Measurements from ENCODE around the gene CDK5R2.
"Not testable (repeated sequence)": the region's sequence is repeated elsewhere in the genome, so short reads cannot be mapped to it uniquely, and the experiment has no call there.

The CDK5R2 gene

GRCh38 chr2:218959141-218959731 is at the start of gene CDK5R2:
Gene CDK5R2, plus strand, starts transcription at chr2:218959666. Its CDS starts 155 bp downstream, at chr2:218959821.
- H3K27me3 ChIP-seq (ENCODE audit: low read depth): peaks cover 14% of the 10 kb centered on the region
- DNase-seq (ENCODE audit: low spot score in 2 of 2): peak; percentile 86 to 96
- no peaks in the 10 kb centered on the region for H3K36me3 ChIP-seq (replicated peaks)
- H3K4me1 ChIP-seq: peaks cover 9% of the 10 kb centered on the region
- in situ Hi-C loops (cut with MboI; ENCODE audit: low sequenced_read_pairs): no loop called here
- H3K4me3 ChIP-seq: peak within 1 kb of the TSS; percentile 38
- no peaks in the 10 kb centered on the region for H3K9me3 ChIP-seq

DNA sequence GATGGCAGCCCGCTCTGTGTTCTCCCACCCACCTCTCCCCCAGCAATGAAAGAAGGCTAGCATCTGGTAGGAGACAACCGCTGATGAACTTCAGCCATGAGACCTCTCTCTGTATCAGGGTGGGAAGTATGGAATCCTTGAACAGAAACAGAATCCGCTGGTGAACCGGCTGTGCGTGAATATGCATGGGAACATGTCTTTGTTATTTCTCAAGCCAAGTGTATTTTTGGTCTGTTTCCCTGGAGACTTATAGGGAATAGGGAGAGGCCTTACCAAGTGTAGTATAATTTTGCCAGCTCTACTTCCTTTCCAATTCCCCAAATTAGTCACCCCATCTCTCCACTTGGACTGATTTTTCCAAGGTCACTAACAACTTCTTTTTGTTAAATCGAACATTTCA is 48.7 kb upstream of the CDK5R2 start:
- Histone ChIP-seq H3K36me3 (replicated peaks) (no peaks in the 10 kb centered on the region), H3K27me3 (ENCODE audit: low read depth) (peaks cover 6% of the 10 kb centered on the region; the same call in 1 of the 2 replicates), H3K4me3 (no peak overlapping the region), H3K9me3 (no peaks in the 10 kb centered on the region), H3K4me1 (no peaks in the 10 kb centered on the region)
- no peak for DNase-seq (ENCODE audit: low spot score in 2 of 2)
- in situ Hi-C loops (cut with MboI; ENCODE audit: low sequenced_read_pairs): no loop called here

DNA sequence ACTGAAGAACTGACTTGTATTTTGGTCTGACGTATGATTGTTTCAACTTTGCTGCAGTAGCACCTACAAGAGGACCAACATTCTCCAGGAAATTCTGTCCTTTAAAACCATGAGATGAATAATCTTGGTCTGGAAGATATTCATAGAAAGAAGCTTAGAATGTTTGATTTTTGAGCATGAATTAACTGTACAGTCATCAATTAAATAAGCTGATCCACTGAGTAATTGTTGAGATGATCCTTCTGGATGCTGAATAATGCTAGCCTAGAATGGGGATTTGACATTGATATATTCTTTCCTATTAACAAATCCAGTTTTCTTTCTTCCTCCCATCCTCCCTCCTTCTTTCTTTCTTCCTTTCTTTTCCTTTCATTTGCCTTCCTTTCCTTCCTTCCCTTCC is 39.0 kb upstream of the CDK5R2 start:
- no peak for DNase-seq (ENCODE audit: low spot score in 2 of 2)
- in situ Hi-C loops (cut with MboI; ENCODE audit: low sequenced_read_pairs): no loop called here
- Histone ChIP-seq H3K4me1 (no peaks in the 10 kb centered on the region), H3K9me3 (no peaks in the 10 kb centered on the region), H3K36me3 (replicated peaks) (no peaks in the 10 kb centered on the region), H3K4me3 (no peak overlapping the region), H3K27me3 (ENCODE audit: low read depth) (peaks cover 8% of the 10 kb centered on the region)

- DNase-seq (ENCODE audit: low spot score in 2 of 2): no peak
- in situ Hi-C loops (cut with MboI; ENCODE audit: low sequenced_read_pairs): no loop called here
- no peaks in the 10 kb centered on the region for H3K4me1 ChIP-seq
- H3K36me3 ChIP-seq (replicated peaks): no peaks in the 10 kb centered on the region
- peaks cover under 1% of the 10 kb centered on the region for H3K27me3 ChIP-seq (ENCODE audit: low read depth)
- no peak overlapping the region for H3K4me3 ChIP-seq
- no peaks in the 10 kb centered on the region for H3K9me3 ChIP-seq
Observed at GRCh38 chr2:218924757-218925156, 34.7 kb upstream of the CDK5R2 start.

GRCh38 chr2:218925434-218925833 is 34.0 kb upstream of the CDK5R2 start:
- no peaks in the 10 kb centered on the region for H3K36me3 ChIP-seq (replicated peaks)
- H3K4me3 ChIP-seq: no peak overlapping the region
- DNase-seq (ENCODE audit: low spot score in 2 of 2): no peak
- H3K9me3 ChIP-seq: no peaks in the 10 kb centered on the region
- in situ Hi-C loops (cut with MboI; ENCODE audit: low sequenced_read_pairs): no loop called here
- no peaks in the 10 kb centered on the region for H3K4me1 ChIP-seq
- H3K27me3 ChIP-seq (ENCODE audit: low read depth): no peaks in the 10 kb centered on the region; the same call in 1 of the 2 replicates

GRCh38 chr2:218927422-218927821 is 32.0 kb upstream of the CDK5R2 start:
- no peaks in the 10 kb centered on the region for H3K36me3 ChIP-seq (replicated peaks)
- in situ Hi-C loops (cut with MboI; ENCODE audit: low sequenced_read_pairs): no loop called here
- no peaks in the 10 kb centered on the region for H3K4me1 ChIP-seq
- H3K9me3 ChIP-seq: no peaks in the 10 kb centered on the region
- no peaks in the 10 kb centered on the region; the same call in 1 of the 2 replicates for H3K27me3 ChIP-seq (ENCODE audit: low read depth)
- no peak overlapping the region for H3K4me3 ChIP-seq
- no peak for DNase-seq (ENCODE audit: low spot score in 2 of 2)

DNA sequence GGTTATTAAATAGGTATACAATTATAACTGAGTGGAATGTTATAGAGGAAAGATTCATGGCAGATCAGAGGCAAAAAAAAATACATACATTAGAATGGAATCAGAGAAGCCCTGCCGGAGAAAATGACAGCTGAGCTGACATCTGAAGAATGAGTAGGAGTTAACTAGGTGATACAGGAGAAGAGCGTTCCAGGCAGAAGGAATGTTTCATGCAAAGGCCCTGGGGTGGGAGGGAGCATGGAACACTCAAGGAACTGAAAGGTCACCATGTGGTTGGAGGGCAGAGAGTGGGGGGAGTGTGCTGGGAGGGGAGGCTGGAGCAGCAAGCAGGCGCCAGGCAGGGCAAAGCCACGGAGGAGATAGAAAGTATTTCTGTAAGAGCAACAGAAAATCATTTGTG is 31.6 kb upstream of the CDK5R2 start:
- no peak overlapping the region for H3K4me3 ChIP-seq
- H3K4me1 ChIP-seq: no peaks in the 10 kb centered on the region
- no peaks in the 10 kb centered on the region; the same call in 1 of the 2 replicates for H3K27me3 ChIP-seq (ENCODE audit: low read depth)
- in situ Hi-C loops (cut with MboI; ENCODE audit: low sequenced_read_pairs): no loop called here
- no peaks in the 10 kb centered on the region for H3K36me3 ChIP-seq (replicated peaks)
- no peaks in the 10 kb centered on the region for H3K9me3 ChIP-seq
- DNase-seq (ENCODE audit: low spot score in 2 of 2): no peak

- H3K4me3 ChIP-seq; H3K4me1 ChIP-seq; DNase-seq (ENCODE audit: low spot score in 2 of 2); H3K27me3 ChIP-seq (ENCODE audit: low read depth); H3K9me3 ChIP-seq; H3K36me3 ChIP-seq (replicated peaks); in situ Hi-C loops (cut with MboI; ENCODE audit: low sequenced_read_pairs): not testable (repeated sequence)
Observed at GRCh38 chr2:218930488-218930887, 29.0 kb upstream of the CDK5R2 start.

GRCh38 chr2:218931751-218932150 is 27.7 kb upstream of the CDK5R2 start:
- DNase-seq (ENCODE audit: low spot score in 2 of 2); H3K4me1 ChIP-seq; H3K27me3 ChIP-seq (ENCODE audit: low read depth); H3K9me3 ChIP-seq; H3K4me3 ChIP-seq; H3K36me3 ChIP-seq (replicated peaks); in situ Hi-C loops (cut with MboI; ENCODE audit: low sequenced_read_pairs): not testable (repeated sequence)

- DNase-seq (ENCODE audit: low spot score in 2 of 2): no peak
- H3K36me3 ChIP-seq (replicated peaks): no peaks in the 10 kb centered on the region
- in situ Hi-C loops (cut with MboI; ENCODE audit: low sequenced_read_pairs): no loop called here
Observed at GRCh38 chr2:218944759-218945404, 14.6 kb upstream of the CDK5R2 start.

DNA sequence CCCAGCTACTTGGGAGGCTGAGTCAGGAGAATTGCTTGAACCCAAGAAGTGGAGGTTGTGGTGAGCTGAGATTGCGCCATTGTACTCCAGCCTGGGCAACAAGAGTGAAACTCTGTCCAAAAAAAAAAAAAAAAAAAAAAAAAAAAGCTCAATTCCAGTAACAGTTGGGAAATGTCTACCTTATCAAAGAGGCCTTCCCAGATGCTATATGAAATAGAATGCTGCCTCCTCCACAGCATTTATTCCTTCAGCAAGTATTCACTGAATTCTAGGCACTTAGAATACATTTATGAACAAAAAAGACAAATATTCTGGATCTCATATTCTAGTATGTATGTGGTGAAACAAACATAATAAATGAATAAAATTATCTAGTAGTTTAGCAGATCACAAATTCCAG is 12.8 kb upstream of the CDK5R2 start:
- DNase-seq (ENCODE audit: low spot score in 2 of 2): no peak
- in situ Hi-C loops (cut with MboI; ENCODE audit: low sequenced_read_pairs): no loop called here
- no peaks in the 10 kb centered on the region for H3K36me3 ChIP-seq (replicated peaks)

More at GRCh38 chr2:218944759-218945404, 14.6 kb upstream of the CDK5R2 start:
- H3K4me1 ChIP-seq: no peaks in the 10 kb centered on the region
- H3K9me3 ChIP-seq: no peaks in the 10 kb centered on the region
- peaks cover 5% of the 10 kb centered on the region; the same call in 1 of the 2 replicates for H3K27me3 ChIP-seq (ENCODE audit: low read depth)
- H3K4me3 ChIP-seq: no peak overlapping the region

GRCh38 chr2:218952160-218952559 is 7.3 kb upstream of the CDK5R2 start:
- peaks cover 5% of the 10 kb centered on the region; the same call in 1 of the 2 replicates for H3K27me3 ChIP-seq (ENCODE audit: low read depth)
- H3K4me3 ChIP-seq: no peak overlapping the region
- in situ Hi-C loops (cut with MboI; ENCODE audit: low sequenced_read_pairs): no loop called here
- no peaks in the 10 kb centered on the region for H3K9me3 ChIP-seq
- no peaks in the 10 kb centered on the region for H3K36me3 ChIP-seq (replicated peaks)
- no peak for DNase-seq (ENCODE audit: low spot score in 2 of 2)
- H3K4me1 ChIP-seq: no peaks in the 10 kb centered on the region

More for the DNA sequence above, 12.8 kb upstream of the CDK5R2 start:
- Histone ChIP-seq H3K4me1 (no peaks in the 10 kb centered on the region), H3K4me3 (no peak overlapping the region), H3K27me3 (ENCODE audit: low read depth) (peaks cover 7% of the 10 kb centered on the region; the same call in 1 of the 2 replicates), H3K9me3 (no peaks in the 10 kb centered on the region)

DNA sequence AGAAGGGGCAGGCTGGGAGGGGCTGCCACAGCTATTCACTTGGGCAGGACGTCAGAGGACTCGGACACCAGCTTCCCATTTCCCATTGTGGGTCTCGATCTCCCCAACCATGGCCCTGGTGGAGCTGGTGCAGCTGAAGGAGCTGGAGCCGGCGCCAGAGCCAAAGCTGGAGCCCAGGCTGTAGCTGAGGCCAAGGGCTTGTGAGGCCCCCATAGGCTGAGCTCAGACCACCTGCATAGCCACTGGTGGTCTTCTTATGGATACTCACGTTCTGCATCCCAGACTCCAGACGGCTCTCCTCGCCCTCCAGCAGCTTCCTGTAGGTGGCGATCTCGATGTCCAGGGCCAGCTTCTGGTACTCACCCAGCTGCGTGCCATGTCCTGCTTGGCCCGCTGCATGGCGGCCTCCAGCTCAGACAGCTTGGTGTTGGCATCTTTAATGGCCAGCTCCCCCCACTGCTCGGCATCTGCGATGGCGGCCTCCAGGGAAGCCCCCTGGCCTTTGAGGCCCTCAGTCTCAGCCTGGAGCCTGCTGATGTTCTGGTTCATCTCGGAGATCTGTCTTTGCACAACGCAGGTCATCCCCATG is 6.0 kb upstream of the CDK5R2 start:
- Histone ChIP-seq H3K4me1 (no peaks in the 10 kb centered on the region), H3K9me3 (no peaks in the 10 kb centered on the region), H3K4me3 (no peak overlapping the region), H3K36me3 (replicated peaks) (no peaks in the 10 kb centered on the region), H3K27me3 (ENCODE audit: low read depth) (peaks cover 5% of the 10 kb centered on the region; the same call in 1 of the 2 replicates)
- in situ Hi-C loops (cut with MboI; ENCODE audit: low sequenced_read_pairs): no loop called here
- DNase-seq (ENCODE audit: low spot score in 2 of 2): no peak

GRCh38 chr2:218954541-218955300 is 4.7 kb upstream of the CDK5R2 start:
- Histone ChIP-seq H3K27me3 (ENCODE audit: low read depth) (peaks cover 4% of the 10 kb centered on the region), H3K4me1 (no peaks in the 10 kb centered on the region), H3K36me3 (replicated peaks) (no peaks in the 10 kb centered on the region), H3K4me3 (no peak overlapping the region), H3K9me3 (no peaks in the 10 kb centered on the region)
- in situ Hi-C loops (cut with MboI; ENCODE audit: low sequenced_read_pairs): no loop called here
- DNase-seq (ENCODE audit: low spot score in 2 of 2): no peak
